HepG2 (cell line): ENCODE measurements around the gene CNDP1. TPM values are rescaled to one million over a fixed set of nuclear protein-coding genes. Genes with fewer than 3 reads are reported as not detected.
A peak's percentile ranks its signal among the peaks of the same experiment; 100 is the strongest.

Source experiments
- FOXK2 ChIP-seq: fragments of 450-650 bp; IDR thresholded peaks from 2 replicates; pipeline ENCODE4 v1.6.1; 2016
- SETDB1 ChIP-seq: sonication (generic); formaldehyde crosslinking; IDR thresholded peaks from 2 replicates; pipeline ENCODE4 v1.5.1; 2020; ENCODE audit warnings: missing genetic modification reagents, mild to moderate bottlenecking, borderline replicate concordance
- SIX1 ChIP-seq: sonication (generic); formaldehyde crosslinking; IDR thresholded peaks from 2 replicates; pipeline ENCODE4 v1.4.0; 2020; ENCODE audit warnings: missing genetic modification reagents, borderline replicate concordance
- SMYD3 ChIP-seq: sonication (generic); formaldehyde crosslinking; IDR thresholded peaks from 2 replicates; pipeline ENCODE4 v1.8.1; 2023; ENCODE audit warnings: mild to moderate bottlenecking, missing genetic modification reagents
- SNAPC4 ChIP-seq: sonication (generic); formaldehyde crosslinking; IDR thresholded peaks from 2 replicates; pipeline ENCODE4 v1.4.0; 2020; ENCODE audit warnings: mild to moderate bottlenecking, missing genetic modification reagents
- USF2 ChIP-seq, 2 experiments: sonication (generic) in 1 of 2; formaldehyde crosslinking in 1 of 2; IDR thresholded peaks; 2 replicates each; pipeline versions ENCODE4 v1.5.1 to v1.6.1; 2011 to 2020; ENCODE audit warnings: borderline replicate concordance in 1 of 2, low read depth in 1 of 2, low read length in 1 of 2, mild to moderate bottlenecking in 1 of 2, missing genetic modification reagents in 1 of 2, moderate library complexity in 1 of 2
- ZNF367 ChIP-seq: sonication (generic); formaldehyde crosslinking; IDR thresholded peaks from 2 replicates; pipeline ENCODE4 v1.4.0; 2020; ENCODE audit warnings: missing genetic modification reagents, borderline replicate concordance
- polyA plus RNA-seq, 8 experiments: library from polyadenylated mRNA; depleted of rRNA in 3 of 8; stranded (reverse) in 7 of 8; unstranded in 1 of 8; fragments of >200 nt; fragmentation: Illumina TruSeq in 4 of 8; extraction: Trizol in 4 of 8; gene quantifications; 2 replicates each; pipeline versions ENCODE4 v1.2.1 to v1.2.3, GENCODE V29; 2011 to 2016; ENCODE audit warnings: low read depth in 4 of 8, missing spikeins in 1 of 8, mixed read lengths in 1 of 8; ENCODE audit not compliant: insufficient read depth in 1 of 8
- total RNA-seq, 5 experiments: library from RNA; depleted of rRNA; stranded (reverse); fragments of >200 nt; fragmentation: Illumina TruSeq; extraction: Trizol; gene quantifications; 2 replicates each; pipeline ENCODE4 v1.2.3, GENCODE V29; 2016; ENCODE audit warnings: low read depth in 1 of 5
- TF ChIP-seq, protein P1 (sequence below): IDR thresholded peaks from 2 replicates; pipeline ENCODE4 v1.6.1; 2016; ENCODE audit warnings: missing biosample characterization, missing genetic modification reagents, low read depth
- TF ChIP-seq, protein P2 (sequence below): sonication (generic); formaldehyde crosslinking; IDR thresholded peaks from 2 replicates; pipeline ENCODE4 v1.8.1; 2023; ENCODE audit warnings: missing genetic modification reagents, inconsistent platforms, borderline replicate concordance
- TF ChIP-seq, protein P3 (sequence below): sonication (generic); formaldehyde crosslinking; IDR thresholded peaks from 2 replicates; pipeline ENCODE4 v1.8.1; 2022; ENCODE audit warnings: low read depth, mild to moderate bottlenecking, missing genetic modification reagents
- TF ChIP-seq, protein P4 (sequence below): sonication (generic); formaldehyde crosslinking; IDR thresholded peaks from 2 replicates; pipeline ENCODE4 v1.8.1; 2023; ENCODE audit warnings: missing genetic modification reagents, mild to moderate bottlenecking, borderline replicate concordance

The CNDP1 gene
- total and polyA plus RNA-seq, 2 of the 13 experiments (the other 11 are each of a cell fraction or from before 2014, with no cell fraction given) = 0.01 TPM; not detected in 1

DNA sequence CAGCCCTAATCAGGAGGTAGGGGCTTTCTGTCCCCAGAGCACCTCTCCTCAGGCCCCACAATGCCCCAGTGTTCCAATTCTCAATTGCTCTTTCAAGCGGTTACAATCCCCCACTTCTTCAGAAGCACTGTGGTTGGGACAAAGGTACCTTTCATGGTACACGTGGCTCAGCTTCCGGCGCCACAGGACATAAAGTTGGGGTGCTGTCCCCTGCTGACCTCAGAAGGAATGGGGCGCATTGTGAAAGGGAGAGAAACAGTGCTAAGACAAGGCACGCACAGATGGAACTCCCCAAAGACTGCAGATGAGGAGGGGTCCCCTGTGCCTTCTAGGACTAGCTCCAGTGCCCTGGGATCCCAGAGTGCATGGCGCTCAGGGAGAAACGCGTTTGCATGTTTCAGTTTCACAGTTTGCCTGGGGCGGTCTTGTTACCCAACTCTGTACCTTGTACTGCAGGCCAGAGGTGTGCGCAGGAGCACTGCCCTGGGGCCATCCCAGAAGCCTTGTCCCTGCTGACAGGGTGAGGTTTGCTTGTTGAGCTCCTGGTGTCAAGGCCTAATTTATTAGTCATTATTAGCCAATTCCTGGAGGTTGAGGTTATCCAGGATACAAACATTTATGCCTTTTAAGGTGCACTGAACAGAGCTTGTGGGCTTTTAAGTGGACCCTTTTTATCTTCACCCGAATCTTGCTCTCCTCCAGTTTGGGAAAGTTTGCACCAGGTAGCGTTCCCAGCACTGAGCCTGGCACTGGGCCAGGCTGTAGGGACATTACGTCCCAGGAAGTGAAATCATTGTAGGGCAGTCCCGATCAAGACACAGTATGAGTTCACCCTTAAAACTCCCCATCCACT is 7.6 kb downstream of the CNDP1 start (continued):
- no peak for TF ChIP-seq USF2 (IDR thresholded peaks at IDR 0.05; ENCODE audit: low read depth, low read length)
- TF ChIP-seq USF2 (CRISPR knock-in tag; IDR thresholded peaks at IDR 0.05; ENCODE audit: borderline replicate concordance) = peak; percentile 62
- no peak for TF ChIP-seq SETDB1 (CRISPR knock-in tag)
- no peak; the same call in 1 of the 2 replicates for TF ChIP-seq SIX1 (CRISPR knock-in tag)
- no peak for TF ChIP-seq ZNF367 (CRISPR knock-in tag)
- TF ChIP-seq, protein P1, sequence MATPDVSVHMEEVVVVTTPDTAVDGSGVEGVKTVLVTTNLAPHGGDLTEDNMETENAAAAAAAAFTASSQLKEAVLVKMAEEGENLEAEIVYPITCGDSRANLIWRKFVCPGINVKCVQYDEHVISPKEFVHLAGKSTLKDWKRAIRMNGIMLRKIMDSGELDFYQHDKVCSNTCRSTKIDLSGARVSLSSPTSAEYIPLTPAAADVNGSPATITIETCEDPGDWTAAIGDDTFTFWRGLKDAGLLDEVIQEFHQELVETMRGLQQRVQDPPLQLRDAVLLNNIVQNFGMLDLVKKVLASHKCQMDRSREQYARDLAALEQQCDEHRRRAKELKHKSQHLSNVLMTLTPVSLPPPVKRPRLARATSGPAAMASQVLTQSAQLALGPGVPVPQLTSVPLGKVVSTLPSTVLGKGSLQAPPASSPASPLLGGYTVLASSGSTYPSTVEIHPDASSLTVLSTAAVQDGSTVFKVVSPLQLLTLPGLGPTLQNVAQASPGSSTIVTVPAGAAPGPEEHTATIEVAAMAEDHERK (CRISPR knock-in tag) = no peak
- peak; percentile 79 for TF ChIP-seq FOXK2
- TF ChIP-seq, protein P2, sequence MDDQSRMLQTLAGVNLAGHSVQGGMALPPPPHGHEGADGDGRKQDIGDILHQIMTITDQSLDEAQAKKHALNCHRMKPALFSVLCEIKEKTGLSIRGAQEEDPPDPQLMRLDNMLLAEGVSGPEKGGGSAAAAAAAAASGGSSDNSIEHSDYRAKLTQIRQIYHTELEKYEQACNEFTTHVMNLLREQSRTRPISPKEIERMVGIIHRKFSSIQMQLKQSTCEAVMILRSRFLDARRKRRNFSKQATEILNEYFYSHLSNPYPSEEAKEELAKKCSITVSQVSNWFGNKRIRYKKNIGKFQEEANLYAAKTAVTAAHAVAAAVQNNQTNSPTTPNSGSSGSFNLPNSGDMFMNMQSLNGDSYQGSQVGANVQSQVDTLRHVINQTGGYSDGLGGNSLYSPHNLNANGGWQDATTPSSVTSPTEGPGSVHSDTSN (CRISPR knock-in tag) = no peak
- TF ChIP-seq SNAPC4 (CRISPR knock-in tag) = peak; percentile 98
- TF ChIP-seq, protein P3, sequence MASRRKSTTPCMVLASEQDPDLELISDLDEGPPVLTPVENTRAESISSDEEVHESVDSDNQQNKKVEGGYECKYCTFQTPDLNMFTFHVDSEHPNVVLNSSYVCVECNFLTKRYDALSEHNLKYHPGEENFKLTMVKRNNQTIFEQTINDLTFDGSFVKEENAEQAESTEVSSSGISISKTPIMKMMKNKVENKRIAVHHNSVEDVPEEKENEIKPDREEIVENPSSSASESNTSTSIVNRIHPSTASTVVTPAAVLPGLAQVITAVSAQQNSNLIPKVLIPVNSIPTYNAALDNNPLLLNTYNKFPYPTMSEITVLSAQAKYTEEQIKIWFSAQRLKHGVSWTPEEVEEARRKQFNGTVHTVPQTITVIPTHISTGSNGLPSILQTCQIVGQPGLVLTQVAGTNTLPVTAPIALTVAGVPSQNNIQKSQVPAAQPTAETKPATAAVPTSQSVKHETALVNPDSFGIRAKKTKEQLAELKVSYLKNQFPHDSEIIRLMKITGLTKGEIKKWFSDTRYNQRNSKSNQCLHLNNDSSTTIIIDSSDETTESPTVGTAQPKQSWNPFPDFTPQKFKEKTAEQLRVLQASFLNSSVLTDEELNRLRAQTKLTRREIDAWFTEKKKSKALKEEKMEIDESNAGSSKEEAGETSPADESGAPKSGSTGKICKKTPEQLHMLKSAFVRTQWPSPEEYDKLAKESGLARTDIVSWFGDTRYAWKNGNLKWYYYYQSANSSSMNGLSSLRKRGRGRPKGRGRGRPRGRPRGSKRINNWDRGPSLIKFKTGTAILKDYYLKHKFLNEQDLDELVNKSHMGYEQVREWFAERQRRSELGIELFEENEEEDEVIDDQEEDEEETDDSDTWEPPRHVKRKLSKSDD (CRISPR knock-in tag) = peak; percentile 11; the same call in 1 of the 2 replicates
- TF ChIP-seq SMYD3 (CRISPR knock-in tag) = no peak; the same call in 1 of the 2 replicates
- TF ChIP-seq, protein P4, sequence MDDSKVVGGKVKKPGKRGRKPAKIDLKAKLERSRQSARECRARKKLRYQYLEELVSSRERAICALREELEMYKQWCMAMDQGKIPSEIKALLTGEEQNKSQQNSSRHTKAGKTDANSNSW (CRISPR knock-in tag) = 0 out of 2 replicates have a peak, but pooled peaks have one; percentile 33
